HCT116 (cell line): ENCODE measurements around the gene SFXN5.

Experiments used
- CTCF ChIP-seq, 3 experiments: fragments of 200-600 bp in 1 of 3; sonication (generic) in 1 of 3; IDR thresholded peaks in 2 of 3; conservative IDR thresholded peaks in 1 of 3; 2 replicates each; pipeline ENCODE4 v1.5.1; 2012 to 2017; ENCODE audit warnings: low read depth in 2 of 3, low read length in 2 of 3, antibody characterized with exemption in 1 of 3, borderline replicate concordance in 1 of 3, control low read depth in 1 of 3, mild to moderate bottlenecking in 1 of 3, mixed read lengths in 1 of 3, mixed run types in 1 of 3, moderate library complexity in 1 of 3; ENCODE audit not compliant: insufficient read depth in 1 of 3
- EGR1 ChIP-seq: IDR thresholded peaks from 2 replicates; pipeline ENCODE4 v1.6.1; 2012; ENCODE audit warnings: low read depth
- ELF1 ChIP-seq: IDR thresholded peaks from 2 replicates; pipeline ENCODE4 v1.6.1; 2012; ENCODE audit warnings: low read depth, borderline replicate concordance
- EZH2 ChIP-seq: fragments of 200-600 bp; sonication (generic); IDR thresholded peaks from 2 replicates; pipeline ENCODE4 v1.6.1; 2017; ENCODE audit warnings: antibody characterized with exemption, mixed run types
- FOSL1 ChIP-seq: IDR thresholded peaks from 2 replicates; pipeline ENCODE4 v1.6.1; 2012; ENCODE audit warnings: low read depth
- MAX ChIP-seq: IDR thresholded peaks from 2 replicates; pipeline ENCODE4 v1.6.1; 2012
- POLR2A ChIP-seq: IDR thresholded peaks from 2 replicates; pipeline ENCODE4 v1.7.0; 2011; ENCODE audit warnings: borderline replicate concordance; ENCODE audit not compliant: insufficient read depth, insufficient read length; ENCODE audit errors: extremely low read depth
- POLR2AphosphoS5 ChIP-seq: IDR thresholded peaks from 2 replicates; pipeline ENCODE4 v1.6.1; 2011; ENCODE audit warnings: mild to moderate bottlenecking, low read depth, low read length, moderate library complexity
- YY1 ChIP-seq: IDR thresholded peaks from 2 replicates; pipeline ENCODE4 v1.6.1; 2011; ENCODE audit warnings: low read length, low read depth, moderate library complexity, mild to moderate bottlenecking; ENCODE audit not compliant: insufficient replicate concordance; ENCODE audit errors: extremely low read depth
- ZBTB33 ChIP-seq: IDR thresholded peaks from 2 replicates; pipeline ENCODE4 v1.6.1; 2011; ENCODE audit warnings: mild to moderate bottlenecking, low read length, moderate library complexity; ENCODE audit not compliant: insufficient replicate concordance; ENCODE audit errors: extremely low read depth

GRCh38 chr2:73054980-73055379 is 16.5 kb downstream of the SFXN5 start:
- TF ChIP-seq CTCF (IDR thresholded peaks at IDR 0.05 in 2 of 3, conservative IDR thresholded peaks at IDR 0.05 in 1 of 3; ENCODE audit: borderline replicate concordance in 1 of 3, insufficient read depth in 1 of 3, low read depth in 2 of 3, low read length in 2 of 3) (no peak), MAX (no peak), POLR2AphosphoS5 (no peak), EGR1 (no peak), POLR2A (no peak), ZBTB33 (no peak), ELF1 (no peak), EZH2 (no peak), YY1 (no peak), FOSL1 (no peak)
